ENCODE measurements around the gene NXPE1. TPM values are rescaled to one million over a fixed set of nuclear protein-coding genes. Genes with fewer than 3 reads are reported as not detected.

Gene NXPE1
- total RNA-seq, 3 donors from 2014 or later, result 1.3 TPM; not detected in 2

GRCh38 chr11:114499756-114500155 is 59.9 kb downstream of the NXPE1 start:
- no peak for DNase-seq (ENCODE audit: low spot score in 2 of 2)
- Histone ChIP-seq H3K9me3 (no peaks in the 10 kb centered on the region), H3K27ac (no peak overlapping the region), H3K36me3 (no peaks in the 10 kb centered on the region), H3K4me3 (no peak overlapping the region), H3K4me1 (no peaks in the 10 kb centered on the region), H3K27me3 (no peaks in the 10 kb centered on the region)
- intact Hi-C loops (cut with DNase I; ENCODE audit: low total_unique reads), result no loop called here
- TF ChIP-seq CTCF (IDR thresholded peaks at IDR 0.05) (no peak), POLR2A (IDR thresholded peaks at IDR 0.05) (no peak), POLR2AphosphoS5 (IDR thresholded peaks at IDR 0.05) (no peak)

GRCh38 chr11:114496915-114497314 is 62.8 kb downstream of the NXPE1 start:
- Histone ChIP-seq H3K9me3 (peaks cover 0 to 4% of the 10 kb centered on the region in 2 donors), H3K27me3 (no peaks in the 10 kb centered on the region), H3K4me3 (no peak overlapping the region), H3K27ac (no peak overlapping the region), H3K36me3 (no peaks in the 10 kb centered on the region), H3K4me1 (no peaks in the 10 kb centered on the region)
- no peak for DNase-seq (ENCODE audit: low spot score in 2 of 2)
- TF ChIP-seq POLR2A (IDR thresholded peaks at IDR 0.05) (no peak), CTCF (IDR thresholded peaks at IDR 0.05) (no peak), POLR2AphosphoS5 (IDR thresholded peaks at IDR 0.05) (no peak)
- intact Hi-C loops (cut with DNase I; ENCODE audit: low total_unique reads), result no loop called here

- Histone ChIP-seq H3K27ac (no peak overlapping the region), H3K4me1 (no peaks in the 10 kb centered on the region), H3K9me3 (no peaks in the 10 kb centered on the region), H3K4me3 (no peak overlapping the region), H3K36me3 (no peaks in the 10 kb centered on the region), H3K27me3 (no peaks in the 10 kb centered on the region)
- no peak for DNase-seq (ENCODE audit: low spot score in 2 of 2)
- intact Hi-C loops (cut with DNase I; ENCODE audit: low total_unique reads), result no loop called here
- no peak for TF ChIP-seq POLR2A (IDR thresholded peaks at IDR 0.05)
- TF ChIP-seq POLR2AphosphoS5 (IDR thresholded peaks at IDR 0.05), result no peak
- no peak for TF ChIP-seq CTCF (IDR thresholded peaks at IDR 0.05)
These were observed 75.8 kb downstream of the NXPE1 start for GRCh38 chr11:114483929-114484328.

- H3K4me3 ChIP-seq, result no peak overlapping the region
- H3K27me3 ChIP-seq, result no peaks in the 10 kb centered on the region
- DNase-seq (ENCODE audit: low spot score in 2 of 2), result no peak
- H3K27ac ChIP-seq, result no peak overlapping the region
- H3K4me1 ChIP-seq, result no peaks in the 10 kb centered on the region
- intact Hi-C loops (cut with DNase I; ENCODE audit: low total_unique reads), result no loop called here
- H3K9me3 ChIP-seq, result no peaks in the 10 kb centered on the region
- TF ChIP-seq CTCF (IDR thresholded peaks at IDR 0.05) (no peak), POLR2AphosphoS5 (IDR thresholded peaks at IDR 0.05) (no peak), POLR2A (IDR thresholded peaks at IDR 0.05) (no peak)
- H3K36me3 ChIP-seq, result no peaks in the 10 kb centered on the region
These were observed 77.6 kb downstream of the NXPE1 start for GRCh38 chr11:114482114-114482513.

- H3K4me1 ChIP-seq, result no peaks in the 10 kb centered on the region
- DNase-seq (ENCODE audit: low spot score in 2 of 2), result no peak
- no peak overlapping the region for H3K4me3 ChIP-seq
- TF ChIP-seq POLR2AphosphoS5 (IDR thresholded peaks at IDR 0.05) (no peak), POLR2A (IDR thresholded peaks at IDR 0.05) (no peak), CTCF (IDR thresholded peaks at IDR 0.05) (no peak)
- no peaks in the 10 kb centered on the region for H3K9me3 ChIP-seq
- no peak overlapping the region for H3K27ac ChIP-seq
- no peaks in the 10 kb centered on the region for H3K36me3 ChIP-seq
- intact Hi-C loops (cut with DNase I; ENCODE audit: low total_unique reads), result no loop called here
- no peaks in the 10 kb centered on the region for H3K27me3 ChIP-seq
These were observed 80.3 kb downstream of the NXPE1 start for GRCh38 chr11:114479331-114479730.
